Posterior cingulate gyrus (tissue), 11 donors: Measurements from ENCODE around the gene CLPTM1L.
"Not testable (repeated sequence)": the region's sequence is repeated elsewhere in the genome, so short reads cannot be mapped to it uniquely, and the experiment has no call there.

ENCODE experiments used
- DNase-seq, 10 donors: peaks; one replicate each; pipeline versions ENCODE4 v3.0.0 to v3.0.0-alpha.2; 2020 to 2021; ENCODE audit warnings: mixed read lengths in 3 of 10
- intact Hi-C: fragments of 100-400 bp; cut with DNase I; formaldehyde crosslinking; loops from one replicate; pipeline ENCODE4 v1.15.1; 2023

Gene CLPTM1L

GRCh38 chr5:1282131-1282992 lies 62.5 kb downstream of the CLPTM1L start:
- peak in 5 of 10 donors; percentile 5 to 66 (median 54) for DNase-seq
- intact Hi-C loops: no loop called here

GRCh38 chr5:1281038-1281882 lies 63.6 kb downstream of the CLPTM1L start:
- intact Hi-C loops: no loop called here
- peak in 4 of 10 donors; percentile 2 to 80 (median 46) for DNase-seq

- intact Hi-C loops: no loop called here
Observed at GRCh38 chr5:1280177-1281037, 64.5 kb downstream of the CLPTM1L start.

GRCh38 chr5:1279443-1280151 lies 65.3 kb downstream of the CLPTM1L start:
- intact Hi-C loops: no loop called here
- DNase-seq: peak in 4 of 10 donors; percentile 19 to 74 (median 57)

More at GRCh38 chr5:1280177-1281037, 64.5 kb downstream of the CLPTM1L start:
- peak in 4 of 10 donors; percentile 17 to 67 (median 63) for DNase-seq

- intact Hi-C loops: no loop called here
- DNase-seq: peak in 4 of 10 donors; percentile 22 to 78 (median 63)
Observed at GRCh38 chr5:1278656-1279442, 66.0 kb downstream of the CLPTM1L start.

- intact Hi-C loops: no loop called here
- DNase-seq: peak in 2 of 10 donors; percentile 21 to 36
Observed at GRCh38 chr5:1278216-1278615, 66.7 kb downstream of the CLPTM1L start.

- DNase-seq: peak in 3 of 10 donors; percentile 31 to 72 (median 62)
- intact Hi-C loops: no loop called here
Observed at GRCh38 chr5:1277781-1278180, 67.1 kb downstream of the CLPTM1L start.

- intact Hi-C loops: no loop called here
Observed at GRCh38 chr5:1277331-1277730, 67.6 kb downstream of the CLPTM1L start.

GRCh38 chr5:1276930-1277329 lies 68.0 kb downstream of the CLPTM1L start:
- DNase-seq: peak in 3 of 10 donors; percentile 4 to 78 (median 58)
- intact Hi-C loops: no loop called here

More at GRCh38 chr5:1277331-1277730, 67.6 kb downstream of the CLPTM1L start:
- DNase-seq: peak in 2 of 10 donors; percentile 47 to 69

GRCh38 chr5:1275397-1276391 lies 69.2 kb downstream of the CLPTM1L start:
- DNase-seq, intact Hi-C loops: not testable (repeated sequence)

GRCh38 chr5:1274471-1274870 lies 70.4 kb downstream of the CLPTM1L start:
- intact Hi-C loops: no loop called here
- peak in 1 of 10 donors; percentile 51 for DNase-seq

- DNase-seq: peak in 2 of 10 donors; percentile 24 to 74
- intact Hi-C loops: no loop called here
Observed at GRCh38 chr5:1273745-1274144, 71.2 kb downstream of the CLPTM1L start.

- peak in 2 of 10 donors; percentile 62 to 74 for DNase-seq
- intact Hi-C loops: no loop called here
Observed at GRCh38 chr5:1272201-1272600, 72.7 kb downstream of the CLPTM1L start.

GRCh38 chr5:1270933-1271914 lies 73.7 kb downstream of the CLPTM1L start:
- DNase-seq: peak in 2 of 10 donors; percentile 37 to 74
- intact Hi-C loops: no loop called here

- intact Hi-C loops: no loop called here
Observed at GRCh38 chr5:1270426-1270825, 74.5 kb downstream of the CLPTM1L start.

GRCh38 chr5:1268666-1269065 lies 76.2 kb downstream of the CLPTM1L start:
- intact Hi-C loops: no loop called here

More at GRCh38 chr5:1270426-1270825, 74.5 kb downstream of the CLPTM1L start:
- peak in 1 of 10 donors; percentile 63 for DNase-seq

More at GRCh38 chr5:1268666-1269065, 76.2 kb downstream of the CLPTM1L start:
- DNase-seq: no peak
